Measurements from ENCODE around the gene TNS3. TPM values are rescaled to one million over a fixed set of nuclear protein-coding genes. Genes with fewer than 3 reads are reported as not detected.

TNS3 gene
- total and polyA plus RNA-seq, 2 of the 13 experiments (the other 11 are each of a cell fraction or from before 2014, with no cell fraction given) = 52.9 to 55.7 TPM

DNA sequence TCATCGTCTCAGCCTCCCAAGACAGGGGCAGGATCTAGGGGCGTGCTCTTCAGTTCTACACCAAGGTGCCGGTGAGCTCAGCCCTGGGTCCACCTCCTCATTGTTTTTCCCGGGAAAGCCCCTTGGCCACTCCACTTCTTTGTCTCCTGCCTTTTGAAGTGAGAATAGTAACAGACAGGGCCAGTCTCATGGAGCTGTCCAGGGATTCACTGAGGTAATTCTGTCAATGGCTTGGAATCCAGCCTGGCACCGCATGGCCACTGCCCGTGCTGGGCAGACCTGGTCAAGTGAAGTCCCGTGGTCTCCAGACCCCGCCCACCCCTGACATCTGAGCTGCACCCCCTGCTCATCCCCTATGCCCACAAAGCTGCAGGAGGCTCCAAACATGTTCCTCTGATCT is 138.9 kb downstream of the TNS3 start:
- 96% methylated on average over 8 of the region's 8 CpGs for WGBS (ENCODE audit: low lambda C conversion rate)
- H3K9me3 ChIP-seq (ENCODE audit: low read length) = no peaks in the 10 kb centered on the region
- peaks cover 62% of the 10 kb centered on the region for H4K20me1 ChIP-seq (ENCODE audit: insufficient read depth, low read length)
- H3K9ac ChIP-seq (ENCODE audit: insufficient read depth, low read depth, low read length) = no peak overlapping the region
- TF ChIP-seq MNT (IDR thresholded peaks at IDR 0.05) (no peak), ZNF766 (CRISPR knock-in tag; IDR thresholded peaks at IDR 0.05; ENCODE audit: borderline replicate concordance) (no peak), MAX (IDR thresholded peaks at IDR 0.05) (no peak), BCL3 (CRISPR knock-in tag; IDR thresholded peaks at IDR 0.05) (no peak), HOXA7 (CRISPR knock-in tag; IDR thresholded peaks at IDR 0.05) (no peak), ZNF12 (CRISPR knock-in tag; IDR thresholded peaks at IDR 0.05) (no peak), ZNF75D (CRISPR knock-in tag; IDR thresholded peaks at IDR 0.05; ENCODE audit: borderline replicate concordance) (no peak)
- POLR2A ChIA-PET = interaction anchor here (0.6 kb wide), 1 partner anchor 28 kb away, joined by 3 read pairs; no protein-coding TSS in a partner anchor
- BruUV-seq (replicated peaks) = no TSS peak
- DNase-seq (ENCODE audit: low spot score) (no peak), ATAC-seq (no peak), FAIRE-seq (no peak)
- H2AFZ ChIP-seq (ENCODE audit: low read length) = no peak overlapping the region
- H3K27me3 ChIP-seq (ENCODE audit: control insufficient read depth in 1 of 2, insufficient read depth in 2 of 2, low read length in 2 of 2) = no peaks in the 10 kb centered on the region
- H3K27ac ChIP-seq (ENCODE audit: extremely low read length, insufficient read depth, low read length) = no peak overlapping the region
- in situ Hi-C loops (cut with HindIII; ENCODE audit: extremely low pct_ligation_motif_present, low pct_unique_long_range_greater_than_20kb) (no loop called here), intact Hi-C loops (cut with micrococcal nuclease; ENCODE audit: unreplicated experiment) (no loop called here)
- CTCF ChIA-PET (ENCODE audit: low intra/inter-chr PET ratio, low total read pairs) = no interaction called here
- H3K4me3 ChIP-seq (replicated peaks in 1 of 3; ENCODE audit: insufficient read depth in 1 of 3, low read depth in 2 of 3, low read length in 3 of 3) = no peak overlapping the region
- H3K4me1 ChIP-seq (ENCODE audit: insufficient read depth, low read length) = peaks cover 51% of the 10 kb centered on the region
- H3K79me2 ChIP-seq (ENCODE audit: insufficient read depth, low read length) = peaks cover 65% of the 10 kb centered on the region
- H3K36me3 ChIP-seq (replicated peaks in 1 of 2; ENCODE audit: control insufficient read depth in 1 of 2, insufficient read depth in 2 of 2, low read length in 2 of 2) = peaks cover 24 to 39% of the 10 kb centered on the region in 2 experiments
- H3K4me2 ChIP-seq (ENCODE audit: low read depth, low read length) = no peak overlapping the region

All from HepG2 (cell line).